Stimulated activated CD4-positive, alpha-beta T cell treated with anti-CD3 and anti-CD28 coated beads, TNF-alpha, amount 100 ng/mL, for 1 hour (primary cell): ENCODE results near the gene AP5S1.

ENCODE experiments used
- DNase-seq, 3 donors: peaks; one replicate each; pipeline ENCODE4 v3.0.0-alpha.2; 2020; ENCODE audit warnings: low read depth in 3 of 3, low spot score in 1 of 3

Gene AP5S1

GRCh38 chr20:3820048-3820900 lies at the start of gene AP5S1:
AP5S1 (plus strand) TSS chr20:3820547; CDS start chr20:3822118, 1,571 bp downstream.
- peak; percentile 70 to 81 (median 71) for DNase-seq

- no peak for DNase-seq
Observed at GRCh38 chr20:3771552-3772058, 48.7 kb upstream of the AP5S1 start.

- no peak for DNase-seq
Observed at GRCh38 chr20:3775457-3776108, 44.8 kb upstream of the AP5S1 start.

- no peak for DNase-seq
Observed at GRCh38 chr20:3777381-3777715, 43.0 kb upstream of the AP5S1 start.

- DNase-seq: no peak
Observed at GRCh38 chr20:3777716-3778629, 42.4 kb upstream of the AP5S1 start.

GRCh38 chr20:3778976-3779375 lies 41.4 kb upstream of the AP5S1 start:
- DNase-seq: no peak

- DNase-seq: no peak
Observed at GRCh38 chr20:3781153-3781910, 39.0 kb upstream of the AP5S1 start, which contains the start of gene SPEF1. SPEF1 (minus strand) TSS chr20:3781448; CDS start chr20:3781287, 161 bp downstream.

GRCh38 chr20:3782597-3782996 lies 37.8 kb upstream of the AP5S1 start:
- no peak for DNase-seq

- DNase-seq: no peak
Observed at GRCh38 chr20:3783068-3783489, 37.3 kb upstream of the AP5S1 start.

- no peak for DNase-seq
Observed at GRCh38 chr20:3783511-3784195, 36.7 kb upstream of the AP5S1 start.

GRCh38 chr20:3784216-3784853 lies 36.0 kb upstream of the AP5S1 start:
- DNase-seq: no peak

- no peak for DNase-seq
Observed at GRCh38 chr20:3784863-3785239, 35.5 kb upstream of the AP5S1 start.

- DNase-seq: no peak
Observed at GRCh38 chr20:3785240-3786125, 34.9 kb upstream of the AP5S1 start.

- DNase-seq: no peak
Observed at GRCh38 chr20:3786126-3786484, 34.2 kb upstream of the AP5S1 start.

GRCh38 chr20:3786665-3787323 lies 33.6 kb upstream of the AP5S1 start, which contains the start of gene CENPB:
CENPB (minus strand) TSS chr20:3786740; CDS start chr20:3786483, 257 bp downstream.
- peak; percentile 75 to 92 (median 82) for DNase-seq

GRCh38 chr20:3787324-3788014 lies 32.9 kb upstream of the AP5S1 start:
- no peak for DNase-seq

- no peak for DNase-seq
Observed at GRCh38 chr20:3788685-3789155, 31.6 kb upstream of the AP5S1 start.
